Ecto neural progenitor cell (in vitro differentiated cells): ENCODE results near the gene TMEM252.

Experiments
- DNase-seq: peaks from one replicate; pipeline ENCODE4 v3.0.0-alpha.2; 2018; ENCODE audit warnings: low spot score

The TMEM252 gene

DNA sequence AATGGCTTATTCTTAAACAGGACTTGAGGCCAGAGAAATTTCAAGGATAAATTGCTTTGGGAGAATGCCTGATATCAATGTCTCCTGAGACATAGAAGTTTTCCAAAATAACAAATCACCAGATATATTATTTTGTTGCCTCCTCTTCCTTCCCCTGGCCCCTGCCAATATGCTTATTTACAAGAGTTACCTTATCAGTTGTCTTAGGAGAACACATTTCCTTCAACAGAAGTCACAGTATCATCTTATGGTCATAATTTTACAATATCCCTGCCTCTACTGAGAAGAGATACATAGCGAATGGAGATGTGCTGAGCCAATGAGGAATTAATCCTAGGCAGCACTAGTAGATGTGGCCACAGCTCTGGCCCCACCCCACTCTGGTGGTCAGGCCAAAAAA, 43.1 kb downstream of the TMEM252 start:
- DNase-seq, result no peak

DNA sequence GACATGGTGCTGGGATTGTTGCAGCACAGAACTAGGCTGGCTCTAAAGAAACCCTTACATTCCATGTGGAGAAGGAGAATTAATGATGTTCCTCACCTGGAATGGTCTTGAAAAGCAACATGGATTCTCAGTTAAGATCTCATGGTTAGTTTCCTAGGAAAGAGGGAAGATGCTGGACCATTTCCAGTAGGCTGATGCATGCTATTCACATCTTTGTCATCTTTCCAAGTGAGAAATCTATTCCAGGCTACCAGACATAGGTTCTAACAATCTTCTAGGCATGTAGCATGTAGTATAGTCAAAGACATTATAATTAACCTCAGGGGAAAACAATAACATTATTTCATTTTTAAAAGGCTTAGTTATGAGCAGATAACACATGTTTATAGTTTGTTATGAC, 44.3 kb downstream of the TMEM252 start:
- no peak for DNase-seq

DNA sequence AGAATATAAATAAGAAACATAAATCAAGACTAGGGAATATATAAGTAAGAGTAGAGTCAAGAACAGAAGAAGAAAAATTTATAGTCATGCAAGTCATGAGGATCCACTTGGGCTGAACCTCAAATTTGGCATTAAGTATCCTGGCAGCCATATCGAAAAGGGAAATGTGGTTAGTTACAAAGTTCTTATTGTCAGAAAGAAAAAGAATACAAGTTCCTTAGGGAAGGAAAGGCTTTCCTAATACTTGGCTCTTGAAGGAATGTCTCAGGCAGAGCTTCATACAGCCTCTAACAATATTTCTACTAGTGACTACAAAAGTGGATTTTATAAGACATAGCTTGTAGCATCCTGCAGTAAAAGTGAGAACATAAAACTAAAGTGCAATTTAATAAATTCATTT, 45.4 kb downstream of the TMEM252 start:
- no peak for DNase-seq

DNA sequence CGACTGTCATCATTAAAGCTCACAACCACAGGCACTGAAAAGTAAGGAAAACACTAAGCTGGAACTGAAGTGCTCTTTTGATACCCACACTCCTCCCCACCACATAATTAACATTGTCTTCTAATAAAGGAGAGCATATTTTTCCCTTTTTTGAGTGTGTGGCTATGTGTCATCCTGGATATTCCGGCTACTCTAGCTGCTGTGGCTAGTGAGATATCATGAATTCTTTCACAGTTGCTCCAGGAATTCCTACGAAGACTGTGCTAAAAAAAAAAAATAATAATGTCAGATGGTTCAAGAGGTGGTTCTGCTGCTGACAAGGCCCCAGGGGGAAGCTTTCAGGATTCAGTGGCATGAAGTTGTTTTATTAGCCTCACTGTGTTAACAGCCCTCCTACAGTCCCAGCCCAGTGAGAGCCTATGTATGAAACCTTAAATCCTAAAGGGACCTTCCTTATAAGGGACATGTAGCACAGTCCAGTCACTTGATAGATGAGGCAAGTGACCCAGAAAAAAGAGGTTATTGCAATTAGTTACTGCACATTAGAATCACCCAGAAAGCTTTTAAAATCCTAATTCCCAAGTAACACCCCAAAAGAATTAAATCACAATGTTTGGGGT, 46.6 kb downstream of the TMEM252 start:
- DNase-seq, result no peak

DNA sequence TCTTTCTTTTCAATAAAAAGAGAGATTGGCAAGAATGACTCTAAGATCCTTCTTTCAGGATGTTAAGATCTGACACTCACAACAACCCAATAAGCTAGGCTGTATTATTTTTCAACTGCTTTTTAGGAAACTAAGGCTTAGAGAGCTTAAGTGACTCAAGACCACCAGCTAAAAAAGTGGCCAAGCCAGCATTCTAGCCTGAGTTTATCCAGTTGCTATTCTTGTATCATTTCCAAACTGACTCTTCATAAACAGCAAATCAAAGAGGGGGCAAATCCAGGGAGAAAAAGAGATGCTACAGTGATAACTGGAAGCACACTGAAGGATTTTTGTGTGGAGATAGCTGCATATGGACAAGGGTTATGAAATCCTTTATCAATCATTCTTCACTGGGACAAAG, 47.1 kb downstream of the TMEM252 start:
- no peak for DNase-seq

DNA sequence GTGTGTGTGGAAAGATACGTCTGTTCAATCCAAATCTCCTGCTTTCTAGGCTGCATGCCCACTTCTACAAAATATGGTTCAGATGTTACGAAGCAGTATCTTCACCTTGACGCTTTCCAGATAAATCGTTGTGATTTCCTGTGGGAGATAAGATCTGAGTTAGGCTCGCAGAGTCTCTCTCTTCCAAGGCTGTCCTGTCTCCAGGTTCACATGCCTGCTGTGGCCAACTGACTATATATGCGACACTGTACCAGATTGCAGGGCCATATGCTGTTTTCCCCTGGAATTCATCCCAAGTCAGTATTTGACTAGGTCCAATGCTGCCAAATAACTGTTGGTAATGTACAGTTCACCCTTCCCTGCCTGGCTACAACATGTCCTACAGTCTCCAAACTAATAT, 47.9 kb downstream of the TMEM252 start:
- no peak for DNase-seq

DNA sequence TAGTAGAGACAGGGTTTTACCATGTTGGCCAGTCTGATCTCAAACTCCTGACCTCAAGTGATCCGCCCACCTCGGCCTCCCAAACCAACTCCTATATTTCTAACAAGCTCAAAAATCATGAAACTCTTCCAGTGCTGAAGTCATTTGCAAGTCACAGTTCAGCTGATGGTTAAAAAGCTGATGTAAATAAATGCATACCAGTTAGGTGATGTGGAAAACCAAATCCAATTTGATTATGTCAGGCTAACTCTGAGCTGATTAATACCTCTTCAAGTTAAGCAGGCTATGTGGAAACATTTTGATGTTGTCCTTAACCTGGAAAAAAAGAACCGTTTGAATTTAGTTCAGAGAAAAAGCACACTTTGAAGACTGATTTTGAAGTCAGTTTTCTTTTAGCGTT, 51.0 kb downstream of the TMEM252 start:
- DNase-seq, result no peak

DNA sequence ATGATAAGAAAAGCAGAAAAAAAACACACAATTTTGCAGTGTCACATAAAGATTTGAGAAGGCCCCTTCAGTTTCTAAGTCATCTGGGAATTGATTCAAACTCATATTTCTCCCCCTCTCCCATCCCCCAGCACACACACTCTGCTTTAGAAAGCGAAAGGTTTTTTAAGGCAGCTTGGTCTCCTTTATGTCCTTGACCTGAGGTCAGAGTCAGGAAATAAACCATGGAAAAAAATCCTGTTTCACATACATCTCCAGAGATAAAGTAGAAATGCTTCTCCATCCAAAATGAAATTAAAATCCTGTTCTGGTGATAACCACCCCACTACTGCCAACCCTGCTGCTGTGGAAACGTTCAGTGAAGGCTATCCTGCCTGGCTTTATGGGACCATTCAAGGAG, 52.6 kb downstream of the TMEM252 start:
- DNase-seq, result no peak
